Measurements from ENCODE around the gene AGPAT2. TPM values are rescaled to one million over a fixed set of nuclear protein-coding genes. Genes with fewer than 3 reads are reported as not detected.
"Not testable (repeated sequence)": the region's sequence is repeated elsewhere in the genome, so short reads cannot be mapped to it uniquely, and the experiment has no call there.

The AGPAT2 gene
- total RNA-seq, 1 donor from 2014 or later = 106 TPM

DNA sequence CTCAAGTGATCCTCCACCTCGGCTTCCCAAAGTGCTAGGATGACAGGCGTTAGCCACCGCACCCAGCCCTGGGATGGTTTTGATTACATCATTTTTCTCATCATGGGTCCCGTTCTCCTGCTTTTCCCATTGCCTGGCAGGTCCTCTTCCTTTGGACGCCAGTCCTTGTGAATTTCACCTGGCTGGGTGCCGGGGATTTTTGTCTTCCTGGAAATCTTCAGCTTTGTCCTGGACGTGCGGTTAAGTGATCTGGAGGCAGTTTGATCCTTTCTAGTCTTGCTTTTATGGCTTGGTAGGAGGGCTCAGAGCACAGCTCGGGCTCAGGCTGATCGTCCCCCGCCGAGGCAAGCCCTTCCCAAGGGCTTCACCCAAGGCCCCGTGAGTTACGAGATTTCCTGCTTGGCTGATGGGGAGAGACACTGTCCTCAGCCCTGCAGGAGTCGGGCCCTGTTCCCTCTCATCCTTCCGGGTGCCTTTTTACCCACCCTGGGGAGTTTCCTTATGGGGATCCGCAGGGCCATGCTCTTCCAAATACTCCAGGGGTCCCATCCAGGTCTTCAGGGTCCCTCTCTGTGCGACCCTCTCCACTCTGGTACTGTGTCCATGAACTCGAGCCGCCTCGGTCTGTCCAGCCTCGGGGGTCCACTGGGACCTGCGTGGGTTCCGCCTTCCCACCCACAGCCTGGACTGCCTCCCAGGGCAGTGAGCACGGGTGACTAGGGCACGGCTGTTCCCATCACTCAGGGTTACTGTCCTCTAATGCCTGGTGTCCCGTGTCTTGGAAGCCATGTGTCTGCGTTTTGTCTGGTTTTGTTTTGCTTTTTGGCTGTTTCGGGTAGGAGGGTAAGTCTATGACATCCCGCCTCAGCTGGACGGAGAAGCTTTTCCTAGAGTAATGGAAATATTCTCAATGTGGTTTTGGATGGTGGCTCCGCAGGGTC lies 46.8 kb downstream of the AGPAT2 start:
- Histone ChIP-seq H3K36me3 (no peaks in the 10 kb centered on the region), H3K9me3 (no peaks in the 10 kb centered on the region), H3K4me1 (peaks cover 30% of the 10 kb centered on the region), H3K27ac (no peak overlapping the region), H3K27me3 (ENCODE audit: low read depth) (no peaks in the 10 kb centered on the region), H3K4me3 (no peak overlapping the region)
- intact Hi-C loops (cut with DNase I) = no loop called here
- DNase-seq (no peak), ATAC-seq (no peak)
- no peak for TF ChIP-seq CTCF (IDR thresholded peaks at IDR 0.05)

DNA sequence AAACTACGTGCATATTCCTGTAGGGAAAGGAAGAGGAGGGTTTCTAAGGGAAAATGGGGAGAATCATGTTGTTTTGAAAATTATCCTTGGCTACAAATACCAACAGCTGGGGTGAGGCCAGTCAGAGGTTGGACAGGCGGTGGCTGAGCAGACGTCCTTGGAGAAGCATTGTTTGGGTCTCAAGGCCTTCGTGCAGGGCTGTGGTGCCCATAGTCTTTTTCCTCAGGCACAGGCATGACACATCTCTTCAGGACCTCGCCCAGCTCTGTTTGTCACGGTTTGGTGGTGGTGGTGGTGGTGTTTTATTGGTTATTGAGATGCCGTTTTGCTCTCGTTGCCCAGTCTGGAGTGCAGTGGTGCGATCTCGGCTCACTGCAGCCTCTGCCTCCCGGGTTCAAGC lies 52.4 kb downstream of the AGPAT2 start:
- DNase-seq (no peak), ATAC-seq (no peak)
- Histone ChIP-seq H3K27ac (no peak overlapping the region), H3K36me3 (no peaks in the 10 kb centered on the region), H3K4me1 (peaks cover 14% of the 10 kb centered on the region), H3K4me3 (no peak overlapping the region), H3K9me3 (no peaks in the 10 kb centered on the region), H3K27me3 (ENCODE audit: low read depth) (no peaks in the 10 kb centered on the region)
- intact Hi-C loops (cut with DNase I) = loop anchor here (5.0 kb wide), 1 partner anchor 148 kb away; no protein-coding TSS in a partner anchor
- TF ChIP-seq CTCF (IDR thresholded peaks at IDR 0.05) = no peak

DNA sequence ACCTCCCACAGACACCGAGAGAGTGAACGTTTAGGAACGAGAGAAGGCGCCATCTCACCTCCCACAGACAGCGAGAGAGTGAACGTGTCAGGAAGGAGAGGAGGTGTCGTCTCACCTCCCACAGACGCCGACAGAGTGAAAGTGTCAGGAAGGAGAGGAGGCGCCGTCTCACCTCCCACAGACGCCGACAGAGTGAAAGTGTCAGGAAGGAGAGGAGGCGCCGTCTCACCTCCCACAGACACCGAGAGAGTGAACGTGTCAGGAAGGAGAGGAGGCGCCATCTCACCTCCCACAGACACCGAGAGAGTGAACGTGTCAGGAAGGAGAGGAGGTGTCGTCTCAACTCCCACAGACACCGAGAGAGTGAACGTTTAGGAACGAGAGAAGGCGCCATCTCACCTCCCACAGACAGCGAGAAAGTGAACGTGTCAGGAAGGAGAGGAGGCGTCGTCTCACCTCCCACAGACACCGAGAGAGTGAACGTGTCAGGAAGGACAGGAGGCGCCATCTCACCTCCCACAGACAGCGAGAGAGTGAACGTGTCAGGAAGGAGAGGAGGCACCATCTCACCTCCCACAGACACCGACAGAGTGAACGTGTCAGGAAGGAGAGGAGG lies 54.7 kb downstream of the AGPAT2 start:
- H3K4me3 ChIP-seq; ATAC-seq; H3K36me3 ChIP-seq; DNase-seq; H3K27me3 ChIP-seq (ENCODE audit: low read depth); H3K9me3 ChIP-seq; H3K27ac ChIP-seq: not testable (repeated sequence)
- peaks cover 19% of the 10 kb centered on the region for H3K4me1 ChIP-seq
- intact Hi-C loops (cut with DNase I) = loop anchor here (5.0 kb wide), 1 partner anchor 145 kb away; no protein-coding TSS in a partner anchor

GRCh38 chr9:136632072-136632471 lies 55.2 kb downstream of the AGPAT2 start:
- not testable (repeated sequence) for H3K36me3 ChIP-seq, ATAC-seq
- intact Hi-C loops (cut with DNase I) = loop anchor here (5.0 kb wide), 1 partner anchor 145 kb away; no protein-coding TSS in a partner anchor

GRCh38 chr9:136631038-136632000 lies 55.9 kb downstream of the AGPAT2 start:
- no peak overlapping the region for H3K4me3 ChIP-seq
- no peaks in the 10 kb centered on the region for H3K36me3 ChIP-seq
- intact Hi-C loops (cut with DNase I) = loop anchor here (5.0 kb wide), 1 partner anchor 144 kb away; no protein-coding TSS in a partner anchor
- no peaks in the 10 kb centered on the region for H3K27me3 ChIP-seq (ENCODE audit: low read depth)
- no peak overlapping the region for H3K27ac ChIP-seq
- peak; percentile 90 to 93 for ATAC-seq
- peak; percentile 90 for TF ChIP-seq CTCF (IDR thresholded peaks at IDR 0.05)
- H3K4me1 ChIP-seq = peaks cover 31% of the 10 kb centered on the region
- DNase-seq = peak; percentile 88
- no peaks in the 10 kb centered on the region for H3K9me3 ChIP-seq

More at GRCh38 chr9:136632072-136632471, 55.2 kb downstream of the AGPAT2 start:
- not testable (repeated sequence) for H3K27me3 ChIP-seq (ENCODE audit: low read depth); H3K4me3 ChIP-seq; DNase-seq; H3K27ac ChIP-seq; H3K9me3 ChIP-seq
- H3K4me1 ChIP-seq = peaks cover 24% of the 10 kb centered on the region

- intact Hi-C loops (cut with DNase I) = loop anchor here (5.0 kb wide), 1 partner anchor 143 kb away; no protein-coding TSS in a partner anchor
- H3K27me3 ChIP-seq (ENCODE audit: low read depth) = no peaks in the 10 kb centered on the region
- ATAC-seq (no peak), DNase-seq (no peak)
- no peak overlapping the region for H3K27ac ChIP-seq
- H3K4me3 ChIP-seq = no peak overlapping the region
- no peak for TF ChIP-seq CTCF (IDR thresholded peaks at IDR 0.05)
- peaks cover 37% of the 10 kb centered on the region for H3K4me1 ChIP-seq
- H3K9me3 ChIP-seq = no peaks in the 10 kb centered on the region
- no peaks in the 10 kb centered on the region for H3K36me3 ChIP-seq
These were observed 56.6 kb downstream of the AGPAT2 start for GRCh38 chr9:136630662-136630992.

All from lower lobe of right lung (tissue), 2 donors.